ENCODE data around the gene GMEB1. TPM values are rescaled to one million over a fixed set of nuclear protein-coding genes. Genes with fewer than 3 reads are reported as not detected.
"Not testable (repeated sequence)": the region's sequence is repeated elsewhere in the genome, so short reads cannot be mapped to it uniquely, and the experiment has no call there.

The GMEB1 gene
- total RNA-seq, 1 experiment from 2014 or later: 5.2 TPM

- no peaks in the 10 kb centered on the region for H3K27me3 ChIP-seq (ENCODE audit: low read length)
- no peak overlapping the region for H3K4me3 ChIP-seq (ENCODE audit: low read length)
- no peaks in the 10 kb centered on the region for H3K79me2 ChIP-seq (ENCODE audit: low read length)
- no peaks in the 10 kb centered on the region for H3K9me2 ChIP-seq (replicated peaks; ENCODE audit: low read length)
- H4K20me1 ChIP-seq (ENCODE audit: low read length): no peaks in the 10 kb centered on the region
- TF ChIP-seq EZH2phosphoT487 (IDR thresholded peaks at IDR 0.05; ENCODE audit: borderline replicate concordance, low read length) (no peak), EZH2 (IDR thresholded peaks at IDR 0.05; ENCODE audit: low read length, unreplicated experiment) (no peak)
- TF ChIP-seq, protein P1, sequence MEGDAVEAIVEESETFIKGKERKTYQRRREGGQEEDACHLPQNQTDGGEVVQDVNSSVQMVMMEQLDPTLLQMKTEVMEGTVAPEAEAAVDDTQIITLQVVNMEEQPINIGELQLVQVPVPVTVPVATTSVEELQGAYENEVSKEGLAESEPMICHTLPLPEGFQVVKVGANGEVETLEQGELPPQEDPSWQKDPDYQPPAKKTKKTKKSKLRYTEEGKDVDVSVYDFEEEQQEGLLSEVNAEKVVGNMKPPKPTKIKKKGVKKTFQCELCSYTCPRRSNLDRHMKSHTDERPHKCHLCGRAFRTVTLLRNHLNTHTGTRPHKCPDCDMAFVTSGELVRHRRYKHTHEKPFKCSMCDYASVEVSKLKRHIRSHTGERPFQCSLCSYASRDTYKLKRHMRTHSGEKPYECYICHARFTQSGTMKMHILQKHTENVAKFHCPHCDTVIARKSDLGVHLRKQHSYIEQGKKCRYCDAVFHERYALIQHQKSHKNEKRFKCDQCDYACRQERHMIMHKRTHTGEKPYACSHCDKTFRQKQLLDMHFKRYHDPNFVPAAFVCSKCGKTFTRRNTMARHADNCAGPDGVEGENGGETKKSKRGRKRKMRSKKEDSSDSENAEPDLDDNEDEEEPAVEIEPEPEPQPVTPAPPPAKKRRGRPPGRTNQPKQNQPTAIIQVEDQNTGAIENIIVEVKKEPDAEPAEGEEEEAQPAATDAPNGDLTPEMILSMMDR (conservative IDR thresholded peaks at IDR 0.05; ENCODE audit: low read depth, low read length): no peak
- CTCF ChIA-PET: interaction anchor here (0.7 kb wide), 1 partner anchor 98 kb away, joined by 3 read pairs; no protein-coding TSS in a partner anchor
- no peak overlapping the region for H3K4me2 ChIP-seq (ENCODE audit: low read length)
- no peaks in the 10 kb centered on the region for H3F3A ChIP-seq (ENCODE audit: low read length, unreplicated experiment)
- H3K4me1 ChIP-seq (ENCODE audit: insufficient read depth, low read length): no peaks in the 10 kb centered on the region
- H3K27ac ChIP-seq (ENCODE audit: low read length): no peak overlapping the region
- intact Hi-C loops (cut with micrococcal nuclease): no loop called here
- POLR2A ChIA-PET (ENCODE audit: unreplicated experiment): interaction anchor here (0.6 kb wide), 1 partner anchor 147 kb away, joined by 3 read pairs; no protein-coding TSS in a partner anchor
- no peak overlapping the region for H3K9ac ChIP-seq (ENCODE audit: low read length)
- BruUV-seq (replicated peaks): no TSS peak
- no peaks in the 10 kb centered on the region for H3K9me3 ChIP-seq (ENCODE audit: low read length)
- no peak for DNase-seq
- H2AFZ ChIP-seq (ENCODE audit: low read length): no peak overlapping the region
- peak; percentile 27; the same call in 1 of the 2 replicates for ATAC-seq
- H3K36me3 ChIP-seq (ENCODE audit: low read depth, low read length): peaks cover 6% of the 10 kb centered on the region; the same call in 1 of the 2 replicates
These were observed 50.2 kb downstream of the GMEB1 start for GRCh38 chr1:28718586-28719331.

- CTCF ChIA-PET: no interaction called here
- H3F3A ChIP-seq (ENCODE audit: low read length, unreplicated experiment): no peaks in the 10 kb centered on the region
- H3K79me2 ChIP-seq (ENCODE audit: low read length): no peaks in the 10 kb centered on the region
- H3K9me3 ChIP-seq (ENCODE audit: low read length): no peaks in the 10 kb centered on the region
- H3K4me1 ChIP-seq (ENCODE audit: insufficient read depth, low read length): no peaks in the 10 kb centered on the region
- H3K27me3 ChIP-seq (ENCODE audit: low read length): no peaks in the 10 kb centered on the region
- ATAC-seq (no peak), DNase-seq (no peak)
- BruUV-seq (replicated peaks): no TSS peak
- no peak overlapping the region for H2AFZ ChIP-seq (ENCODE audit: low read length)
- no peak overlapping the region for H3K27ac ChIP-seq (ENCODE audit: low read length)
- H4K20me1 ChIP-seq (ENCODE audit: low read length): no peaks in the 10 kb centered on the region
- POLR2A ChIA-PET (ENCODE audit: unreplicated experiment): interaction anchor here (0.6 kb wide), 1 partner anchor 148 kb away, joined by 3 read pairs; no protein-coding TSS in a partner anchor
- H3K4me2 ChIP-seq (ENCODE audit: low read length): no peak overlapping the region
- no peaks in the 10 kb centered on the region for H3K9me2 ChIP-seq (replicated peaks; ENCODE audit: low read length)
- TF ChIP-seq, protein P1 (conservative IDR thresholded peaks at IDR 0.05; ENCODE audit: low read depth, low read length): peak; percentile 48
- no peak for TF ChIP-seq EZH2phosphoT487 (IDR thresholded peaks at IDR 0.05; ENCODE audit: borderline replicate concordance, low read length)
- H3K4me3 ChIP-seq (ENCODE audit: low read length): no peak overlapping the region
- peaks cover under 1% of the 10 kb centered on the region; the same call in 1 of the 2 replicates for H3K36me3 ChIP-seq (ENCODE audit: low read depth, low read length)
- intact Hi-C loops (cut with micrococcal nuclease): no loop called here
- H3K9ac ChIP-seq (ENCODE audit: low read length): no peak overlapping the region
These were observed 50.7 kb downstream of the GMEB1 start for GRCh38 chr1:28719332-28719619.

DNA sequence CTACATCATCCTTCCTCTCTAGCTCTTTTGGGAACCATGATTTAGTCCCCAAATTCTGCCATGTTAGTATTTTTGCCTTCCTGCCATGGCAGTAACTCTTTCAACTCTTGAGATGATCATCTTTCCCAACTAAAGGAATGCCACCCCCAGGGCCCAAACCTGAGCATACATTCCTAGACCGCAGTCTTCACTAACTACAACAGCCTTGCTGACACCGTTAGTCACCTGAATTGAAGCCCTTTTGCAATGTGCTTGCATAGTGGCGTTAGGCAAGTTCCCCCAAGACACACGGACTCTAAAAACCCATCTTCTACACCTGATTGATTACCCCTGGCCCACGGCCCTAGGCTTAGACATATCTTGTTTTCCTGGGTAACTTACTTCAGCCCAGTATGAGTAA is 51.8 kb downstream of the GMEB1 start:
- Histone ChIP-seq H3K4me2 (ENCODE audit: low read length) (no peak overlapping the region), H3K9me2 (replicated peaks; ENCODE audit: low read length) (no peaks in the 10 kb centered on the region), H3K36me3 (ENCODE audit: low read depth, low read length) (no peaks in the 10 kb centered on the region), H3F3A (ENCODE audit: low read length, unreplicated experiment) (no peaks in the 10 kb centered on the region), H3K4me1 (ENCODE audit: insufficient read depth, low read length) (no peaks in the 10 kb centered on the region), H3K79me2 (ENCODE audit: low read length) (no peaks in the 10 kb centered on the region), H2AFZ (ENCODE audit: low read length) (no peak overlapping the region), H3K4me3 (ENCODE audit: low read length) (no peak overlapping the region), H3K27me3 (ENCODE audit: low read length) (no peaks in the 10 kb centered on the region), H3K27ac (ENCODE audit: low read length) (no peak overlapping the region), H3K9ac (ENCODE audit: low read length) (no peak overlapping the region), H4K20me1 (ENCODE audit: low read length) (no peaks in the 10 kb centered on the region), H3K9me3 (ENCODE audit: low read length) (no peaks in the 10 kb centered on the region)
- ChIA-PET CTCF (interaction anchor here (0.6 kb wide), 1 partner anchor 44 kb away, joined by 9 read pairs; no protein-coding TSS in a partner anchor), POLR2A (ENCODE audit: unreplicated experiment) (no interaction called here)
- TF ChIP-seq, protein P1 (conservative IDR thresholded peaks at IDR 0.05; ENCODE audit: low read depth, low read length): no peak
- TF ChIP-seq EZH2phosphoT487 (IDR thresholded peaks at IDR 0.05; ENCODE audit: borderline replicate concordance, low read length): no peak
- no TSS peak for BruUV-seq (replicated peaks)
- intact Hi-C loops (cut with micrococcal nuclease): no loop called here
- DNase-seq (no peak), ATAC-seq (no peak)

DNA sequence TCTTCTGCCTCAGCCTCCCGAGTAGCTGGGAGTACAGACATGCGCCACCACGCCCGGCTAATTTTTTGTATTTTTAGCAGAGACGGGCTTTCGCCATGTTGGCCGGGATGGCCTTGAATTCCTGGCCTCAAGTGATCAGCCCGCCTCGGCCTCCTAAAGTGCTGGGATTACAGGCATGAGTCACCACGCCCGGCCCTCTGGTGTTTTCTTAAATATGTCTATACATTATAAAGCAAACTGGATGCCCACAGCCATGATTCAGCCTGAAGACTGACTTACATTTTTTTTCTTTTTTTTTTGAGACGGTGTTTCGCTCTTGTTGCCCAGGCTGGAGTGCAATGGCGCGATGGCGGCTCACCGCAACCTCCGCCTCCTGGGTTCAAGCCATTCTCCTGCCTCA is 53.3 kb downstream of the GMEB1 start:
- H3K4me1 ChIP-seq (ENCODE audit: insufficient read depth, low read length); H2AFZ ChIP-seq (ENCODE audit: low read length); ATAC-seq; H3K9ac ChIP-seq (ENCODE audit: low read length); POLR2A ChIA-PET (ENCODE audit: unreplicated experiment); BruUV-seq (replicated peaks); H3K27me3 ChIP-seq (ENCODE audit: low read length); H3F3A ChIP-seq (ENCODE audit: low read length, unreplicated experiment); H4K20me1 ChIP-seq (ENCODE audit: low read length); H3K79me2 ChIP-seq (ENCODE audit: low read length); CTCF ChIA-PET; H3K36me3 ChIP-seq (ENCODE audit: low read depth, low read length); H3K27ac ChIP-seq (ENCODE audit: low read length); H3K4me2 ChIP-seq (ENCODE audit: low read length); H3K9me2 ChIP-seq (replicated peaks; ENCODE audit: low read length); H3K9me3 ChIP-seq (ENCODE audit: low read length); H3K4me3 ChIP-seq (ENCODE audit: low read length); intact Hi-C loops (cut with micrococcal nuclease): not testable (repeated sequence)
- DNase-seq: peak; percentile 45
